WTC11 (cell line): ENCODE results near the gene IGSF11. TPM values are rescaled to one million over a fixed set of nuclear protein-coding genes. Genes with fewer than 3 reads are reported as not detected.

Experiments used
- ATAC-seq: fragments of 200-7000 bp; cut with Tn5 transposase; 2 replicates; pipeline ENCODE4 v1.10.0; 2021; ENCODE audit warnings: mild to moderate bottlenecking, moderate library complexity
- CTCF ChIA-PET: fragments of 300-600 bp; sonication (Branson Sonifier 250); formaldehyde crosslinking; loops from one replicate; lab custom pipeline; 2021; ENCODE audit warnings: antibody characterized with exemption; lab: Charles Lee
- POLR2A ChIA-PET: fragments of 350-600 bp; sonication (Branson Sonifier 250); formaldehyde crosslinking; loops from one replicate; lab custom pipeline; 2021; ENCODE audit warnings: antibody characterized with exemption; lab: Charles Lee
- DNase-seq: peaks from one replicate; pipeline ENCODE4 v3.0.0; 2021; ENCODE audit warnings: low spot score
- H3K27ac Mint-ChIP-seq: 2 replicates; pipeline ENCODE4 v1.8.0; 2021; ENCODE audit warnings: mixed read lengths
- H3K27me3 Mint-ChIP-seq: 2 replicates; pipeline ENCODE4 v1.8.0; 2021; ENCODE audit warnings: low read depth, mild to moderate bottlenecking, moderate library complexity, mixed read lengths
- H3K36me3 Mint-ChIP-seq: 2 replicates; pipeline ENCODE4 v1.8.0; 2021; ENCODE audit warnings: mixed read lengths
- H3K4me1 Mint-ChIP-seq: 2 replicates; pipeline ENCODE4 v1.8.0; 2022; ENCODE audit warnings: mixed read lengths
- H3K4me3 Mint-ChIP-seq: 2 replicates; pipeline ENCODE4 v1.8.0; 2021; ENCODE audit warnings: mild to moderate bottlenecking, moderate library complexity, mixed read lengths
- H3K9me3 Mint-ChIP-seq: 2 replicates; pipeline ENCODE4 v1.8.0; 2021; ENCODE audit warnings: mixed read lengths
- AFF4 ChIP-seq: sonication (generic); formaldehyde crosslinking; IDR thresholded peaks from 2 replicates; pipeline ENCODE4 v1.8.1; 2023; ENCODE audit warnings: mild to moderate bottlenecking, missing genetic modification reagents, borderline replicate concordance
- ATF1 ChIP-seq: sonication (generic); formaldehyde crosslinking; IDR thresholded peaks from 2 replicates; pipeline ENCODE4 v1.8.1; 2023; ENCODE audit warnings: mild to moderate bottlenecking, moderate library complexity, missing genetic modification reagents
- CBFB ChIP-seq: sonication (generic); formaldehyde crosslinking; IDR thresholded peaks from 2 replicates; pipeline ENCODE4 v1.8.1; 2022; ENCODE audit warnings: mild to moderate bottlenecking, low read depth, missing genetic modification reagents
- CDX4 ChIP-seq: fragments of 250-450 bp; sonication (Bioruptor Pico); IDR thresholded peaks from 2 replicates; pipeline ENCODE4 v1.9.0; 2021; ENCODE audit warnings: moderate library complexity, mild to moderate bottlenecking, inconsistent platforms, borderline replicate concordance
- CREM ChIP-seq: sonication (generic); formaldehyde crosslinking; IDR thresholded peaks from 2 replicates; pipeline ENCODE4 v1.8.1; 2022; ENCODE audit warnings: mild to moderate bottlenecking, missing genetic modification reagents, moderate library complexity
- E2F1 ChIP-seq: sonication (generic); formaldehyde crosslinking; IDR thresholded peaks from 2 replicates; pipeline ENCODE4 v1.8.0; 2022; ENCODE audit warnings: mild to moderate bottlenecking, missing genetic modification reagents
- EMX1 ChIP-seq: fragments of 250-450 bp; sonication (Bioruptor Pico); IDR thresholded peaks from 2 replicates; pipeline ENCODE4 v1.8.0; 2021; ENCODE audit warnings: mild to moderate bottlenecking
- ETV6 ChIP-seq: sonication (generic); formaldehyde crosslinking; IDR thresholded peaks from 2 replicates; pipeline ENCODE4 v1.8.1; 2022; ENCODE audit warnings: mild to moderate bottlenecking, missing genetic modification reagents
- FOXP4 ChIP-seq: sonication (generic); formaldehyde crosslinking; IDR thresholded peaks from 2 replicates; pipeline ENCODE4 v1.8.0; 2022; ENCODE audit warnings: mild to moderate bottlenecking, missing genetic modification reagents
- GABPB1 ChIP-seq: sonication (generic); formaldehyde crosslinking; IDR thresholded peaks from 2 replicates; pipeline ENCODE4 v1.8.1; 2023; ENCODE audit warnings: mild to moderate bottlenecking, missing genetic modification reagents
- HMGA2 ChIP-seq: fragments of 250-450 bp; sonication (Bioruptor Pico); IDR thresholded peaks from 2 replicates; pipeline ENCODE4 v1.4.0; 2021; ENCODE audit warnings: mild to moderate bottlenecking, moderate library complexity
- IRF1 ChIP-seq: sonication (generic); formaldehyde crosslinking; IDR thresholded peaks from 2 replicates; pipeline ENCODE4 v1.8.0; 2023; ENCODE audit warnings: missing genetic modification reagents
- MAX ChIP-seq: sonication (generic); formaldehyde crosslinking; IDR thresholded peaks from 2 replicates; pipeline ENCODE4 v1.8.0; 2022; ENCODE audit warnings: mild to moderate bottlenecking, missing genetic modification reagents
- MYBL2 ChIP-seq: sonication (generic); formaldehyde crosslinking; IDR thresholded peaks from 2 replicates; pipeline ENCODE4 v1.8.1; 2023; ENCODE audit warnings: mild to moderate bottlenecking, moderate library complexity, missing genetic modification reagents
- NFATC4 ChIP-seq: fragments of 250-450 bp; sonication (Bioruptor Pico); IDR thresholded peaks from 2 replicates; pipeline ENCODE4 v1.9.0; 2021; ENCODE audit warnings: mild to moderate bottlenecking
- NR3C1 ChIP-seq: sonication (generic); formaldehyde crosslinking; conservative IDR thresholded peaks from 2 replicates; pipeline ENCODE4 v1.8.1; 2023; ENCODE audit warnings: low read depth, mild to moderate bottlenecking, missing genetic modification reagents
- PREB ChIP-seq: sonication (generic); formaldehyde crosslinking; IDR thresholded peaks from 2 replicates; pipeline ENCODE4 v1.8.1; 2022; ENCODE audit warnings: mild to moderate bottlenecking, missing genetic modification reagents, moderate library complexity, borderline replicate concordance
- PRRX2 ChIP-seq: fragments of 250-450 bp; sonication (Bioruptor Pico); IDR thresholded peaks from 2 replicates; pipeline ENCODE4 v1.8.0; 2021; ENCODE audit warnings: mild to moderate bottlenecking
- RELA ChIP-seq: sonication (generic); formaldehyde crosslinking; IDR thresholded peaks from 2 replicates; pipeline ENCODE4 v1.8.1; 2022; ENCODE audit warnings: missing genetic modification reagents, mild to moderate bottlenecking, borderline replicate concordance
- TP53 ChIP-seq: sonication (generic); formaldehyde crosslinking; IDR thresholded peaks from 2 replicates; pipeline ENCODE4 v1.8.1; 2023; ENCODE audit warnings: mild to moderate bottlenecking, missing genetic modification reagents
- USF1 ChIP-seq: sonication (generic); formaldehyde crosslinking; IDR thresholded peaks from 2 replicates; pipeline ENCODE4 v1.8.0; 2022; ENCODE audit warnings: mild to moderate bottlenecking, missing genetic modification reagents
- ZBTB21 ChIP-seq: sonication (generic); formaldehyde crosslinking; IDR thresholded peaks from 2 replicates; pipeline ENCODE4 v1.8.1; 2023; ENCODE audit warnings: mild to moderate bottlenecking, missing genetic modification reagents, borderline replicate concordance
- ZNF232 ChIP-seq: sonication (generic); formaldehyde crosslinking; IDR thresholded peaks from 2 replicates; pipeline ENCODE4 v1.8.0; 2022; ENCODE audit warnings: mild to moderate bottlenecking, missing genetic modification reagents
- ZNF281 ChIP-seq: sonication (generic); formaldehyde crosslinking; IDR thresholded peaks from 2 replicates; pipeline ENCODE4 v1.8.0; 2023; ENCODE audit warnings: mild to moderate bottlenecking, missing genetic modification reagents
- total RNA-seq: library from RNA; stranded (reverse); gene quantifications from 3 replicates; pipeline ENCODE4 v1.2.3, GENCODE V29; 2021

IGSF11 gene
- total RNA-seq, 1 experiment from 2014 or later, result 1.6 TPM

- H3K27ac Mint-ChIP-seq, result no peak overlapping the region
- no peak for ATAC-seq
- no peak for TF ChIP-seq GABPB1 (CRISPR knock-in tag)
- no peak for TF ChIP-seq USF1 (CRISPR knock-in tag)
- TF ChIP-seq IRF1 (CRISPR knock-in tag), result no peak
- TF ChIP-seq E2F1 (CRISPR knock-in tag), result no peak
- no peak for TF ChIP-seq AFF4
- TF ChIP-seq ETV6 (CRISPR knock-in tag), result no peak
- TF ChIP-seq MAX (CRISPR knock-in tag), result no peak
- no peak for TF ChIP-seq CREM
- no peak for TF ChIP-seq PREB
- TF ChIP-seq EMX1 (CRISPR knock-in tag), result no peak
- no peak for TF ChIP-seq RELA
- H3K4me3 Mint-ChIP-seq, result no peak overlapping the region
- H3K36me3 Mint-ChIP-seq, result no peaks in the 10 kb centered on the region
- no peaks in the 10 kb centered on the region; the same call in 1 of the 2 replicates for H3K27me3 Mint-ChIP-seq
- DNase-seq, result no peak
- H3K9me3 Mint-ChIP-seq, result no peaks in the 10 kb centered on the region
- H3K4me1 Mint-ChIP-seq, result peaks cover 67% of the 10 kb centered on the region
- CTCF ChIA-PET, result interaction anchor here (1.6 to 2.3 kb wide), 2 partner anchors 103 to 105 kb away, joined by 5 to 13 read pairs; no protein-coding TSS in a partner anchor
- POLR2A ChIA-PET, result no interaction called here
Measured at GRCh38 chr3:118987477-118987876, 47.2 kb downstream of the IGSF11 start.

GRCh38 chr3:118986734-118987133, 47.9 kb downstream of the IGSF11 start:
- Mint-ChIP-seq H3K4me1 (peaks cover 60% of the 10 kb centered on the region), H3K27me3 (no peaks in the 10 kb centered on the region; the same call in 1 of the 2 replicates), H3K9me3 (no peaks in the 10 kb centered on the region), H3K4me3 (no peak overlapping the region), H3K27ac (no peak overlapping the region), H3K36me3 (no peaks in the 10 kb centered on the region)
- DNase-seq, result no peak
- ChIA-PET POLR2A (no interaction called here), CTCF (interaction anchor here (2.3 kb wide), 1 partner anchor 102 kb away, joined by 13 read pairs; no protein-coding TSS in a partner anchor)
- ATAC-seq, result no peak
- TF ChIP-seq ZNF281, result no peak
- TF ChIP-seq ATF1, result no peak
- no peak for TF ChIP-seq NFATC4 (CRISPR knock-in tag)
- no peak for TF ChIP-seq FOXP4
- TF ChIP-seq MYBL2 (CRISPR knock-in tag), result no peak
- no peak for TF ChIP-seq CBFB (CRISPR knock-in tag)
- no peak for TF ChIP-seq PRRX2 (CRISPR knock-in tag)
- no peak for TF ChIP-seq HMGA2 (CRISPR knock-in tag)
- TF ChIP-seq NR3C1 (CRISPR knock-in tag), result no peak
- TF ChIP-seq CDX4, result no peak
- no peak for TF ChIP-seq ZNF232 (CRISPR knock-in tag)
- TF ChIP-seq TP53, result no peak
- TF ChIP-seq ZBTB21 (CRISPR knock-in tag), result no peak
